Osteocyte (in vitro differentiated cells): ENCODE measurements around the gene NIN. TPM values are rescaled to one million over a fixed set of nuclear protein-coding genes. Genes with fewer than 3 reads are reported as not detected.

Source experiments
- DNase-seq: peaks from one replicate; pipeline ENCODE4 v3.0.0; 2021; ENCODE audit warnings: mixed read lengths; ENCODE audit not compliant: unreplicated experiment; ENCODE audit errors: extremely low spot score
- H3K27ac Mint-ChIP-seq: one replicate; pipeline ENCODE4 v1.8.0; 2021; ENCODE audit warnings: mild to moderate bottlenecking, mixed read lengths; ENCODE audit not compliant: unreplicated experiment
- H3K27me3 Mint-ChIP-seq: one replicate; pipeline ENCODE4 v1.8.0; 2021; ENCODE audit warnings: mixed read lengths; ENCODE audit not compliant: unreplicated experiment
- H3K36me3 Mint-ChIP-seq: one replicate; pipeline ENCODE4 v1.8.0; 2021; ENCODE audit warnings: mixed read lengths; ENCODE audit not compliant: unreplicated experiment
- H3K4me1 Mint-ChIP-seq: one replicate; pipeline ENCODE4 v1.8.0; 2021; ENCODE audit warnings: mixed read lengths; ENCODE audit not compliant: unreplicated experiment
- H3K4me3 Mint-ChIP-seq: one replicate; pipeline ENCODE4 v1.8.0; 2021; ENCODE audit warnings: mild to moderate bottlenecking, moderate library complexity, mixed read lengths; ENCODE audit not compliant: unreplicated experiment
- H3K9me3 Mint-ChIP-seq: one replicate; pipeline ENCODE4 v1.8.0; 2021; ENCODE audit warnings: mixed read lengths; ENCODE audit not compliant: unreplicated experiment
- long read RNA-seq: library from polyadenylated mRNA; unstranded; transcript quantifications from one replicate; pipeline ENCODE4 v2.0.0, GENCODE V29; 2021
- total RNA-seq: library from RNA; stranded (reverse); gene quantifications from 2 replicates; pipeline ENCODE4 v1.2.1, GENCODE V29; 2021
- TF ChIP-seq, protein P1 (sequence below): fragments of 200-600 bp; sonication (generic); IDR thresholded peaks from 2 replicates; pipeline ENCODE4 v1.5.0; 2021; ENCODE audit warnings: antibody characterized with exemption, mild to moderate bottlenecking, moderate library complexity

Gene NIN
- total RNA-seq: 46.3 and 50.2 TPM in 2 replicates
- long read RNA-seq, partial matches to known transcripts: 16 of 23 reads
- long read RNA-seq, other reads (novel, unspliced or antisense): 7 of 23 reads

DNA sequence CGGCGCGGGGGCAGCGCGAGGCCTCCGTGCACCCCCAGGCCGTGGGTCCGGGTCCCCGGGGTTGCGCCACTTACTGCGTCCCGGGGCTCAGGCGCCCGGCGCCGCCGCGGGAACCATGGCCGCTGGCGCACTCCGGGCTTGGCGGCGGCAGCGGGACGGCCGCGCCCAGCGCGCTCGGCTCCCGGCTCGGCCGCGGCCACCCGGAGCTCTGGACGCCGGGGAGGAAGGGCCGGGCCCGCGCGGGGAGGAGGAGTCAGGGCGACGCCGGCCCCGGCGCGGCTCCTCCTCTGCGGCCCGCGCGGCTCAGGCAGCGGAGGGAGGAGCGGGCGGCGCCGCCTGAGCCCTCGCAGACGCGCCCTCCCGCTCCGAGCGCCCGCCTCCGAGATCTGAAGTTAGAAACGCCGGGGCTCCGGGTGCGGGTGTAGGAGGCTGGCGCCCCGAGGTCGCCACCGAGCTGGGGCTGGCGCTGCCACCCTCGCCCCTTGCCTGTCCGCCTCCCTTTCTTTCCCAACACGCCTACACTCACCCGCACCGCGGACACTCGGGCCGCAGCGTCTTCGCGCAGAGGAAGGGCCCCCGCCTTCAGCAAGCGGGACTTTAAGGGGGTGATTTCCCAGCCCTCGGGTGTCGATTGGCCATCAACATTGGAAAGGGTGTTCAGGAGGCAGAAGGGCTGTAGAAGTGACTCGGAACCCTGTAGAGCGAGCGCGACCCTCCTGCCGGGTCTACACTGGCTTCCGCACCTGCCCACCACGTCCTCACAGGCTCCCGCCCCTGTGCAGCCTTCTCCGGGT is at the start of gene NIN:
NIN (minus strand) TSS at position 231 of the 794 bp plus-strand sequence. CDS start 9,106 bp downstream, outside the sequence.
- TF ChIP-seq, protein P1, sequence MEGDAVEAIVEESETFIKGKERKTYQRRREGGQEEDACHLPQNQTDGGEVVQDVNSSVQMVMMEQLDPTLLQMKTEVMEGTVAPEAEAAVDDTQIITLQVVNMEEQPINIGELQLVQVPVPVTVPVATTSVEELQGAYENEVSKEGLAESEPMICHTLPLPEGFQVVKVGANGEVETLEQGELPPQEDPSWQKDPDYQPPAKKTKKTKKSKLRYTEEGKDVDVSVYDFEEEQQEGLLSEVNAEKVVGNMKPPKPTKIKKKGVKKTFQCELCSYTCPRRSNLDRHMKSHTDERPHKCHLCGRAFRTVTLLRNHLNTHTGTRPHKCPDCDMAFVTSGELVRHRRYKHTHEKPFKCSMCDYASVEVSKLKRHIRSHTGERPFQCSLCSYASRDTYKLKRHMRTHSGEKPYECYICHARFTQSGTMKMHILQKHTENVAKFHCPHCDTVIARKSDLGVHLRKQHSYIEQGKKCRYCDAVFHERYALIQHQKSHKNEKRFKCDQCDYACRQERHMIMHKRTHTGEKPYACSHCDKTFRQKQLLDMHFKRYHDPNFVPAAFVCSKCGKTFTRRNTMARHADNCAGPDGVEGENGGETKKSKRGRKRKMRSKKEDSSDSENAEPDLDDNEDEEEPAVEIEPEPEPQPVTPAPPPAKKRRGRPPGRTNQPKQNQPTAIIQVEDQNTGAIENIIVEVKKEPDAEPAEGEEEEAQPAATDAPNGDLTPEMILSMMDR: no peak
- no peaks in the 10 kb centered on the region for H3K27me3 Mint-ChIP-seq

GRCh38 chr14:50875359-50876070 is 44.6 kb upstream of the NIN start:
- Mint-ChIP-seq H3K4me3 (no peak overlapping the region), H3K27ac (no peak overlapping the region), H3K27me3 (peaks cover 67% of the 10 kb centered on the region), H3K9me3 (peaks cover 3% of the 10 kb centered on the region), H3K36me3 (peaks cover 3% of the 10 kb centered on the region), H3K4me1 (peaks cover 23% of the 10 kb centered on the region)
- DNase-seq: no peak
- TF ChIP-seq, protein P1: no peak

More for the DNA sequence above, at the start of gene NIN:
- peaks cover 2% of the 10 kb centered on the region for H3K36me3 Mint-ChIP-seq
- H3K9me3 Mint-ChIP-seq: no peaks in the 10 kb centered on the region
- DNase-seq: peak; percentile 91
- peak within 1 kb of the TSS; percentile 86 for H3K27ac Mint-ChIP-seq
- H3K4me1 Mint-ChIP-seq: peaks cover 28% of the 10 kb centered on the region
- H3K4me3 Mint-ChIP-seq: peak within 1 kb of the TSS; percentile 93

GRCh38 chr14:50874757-50875156 is 43.8 kb upstream of the NIN start:
- H3K4me3 Mint-ChIP-seq: no peak overlapping the region
- H3K9me3 Mint-ChIP-seq: peaks cover 3% of the 10 kb centered on the region
- no peak for DNase-seq
- no peak overlapping the region for H3K27ac Mint-ChIP-seq
- H3K4me1 Mint-ChIP-seq: peaks cover 20% of the 10 kb centered on the region
- peaks cover 3% of the 10 kb centered on the region for H3K36me3 Mint-ChIP-seq
- TF ChIP-seq, protein P1: no peak
- H3K27me3 Mint-ChIP-seq: peaks cover 66% of the 10 kb centered on the region

DNA sequence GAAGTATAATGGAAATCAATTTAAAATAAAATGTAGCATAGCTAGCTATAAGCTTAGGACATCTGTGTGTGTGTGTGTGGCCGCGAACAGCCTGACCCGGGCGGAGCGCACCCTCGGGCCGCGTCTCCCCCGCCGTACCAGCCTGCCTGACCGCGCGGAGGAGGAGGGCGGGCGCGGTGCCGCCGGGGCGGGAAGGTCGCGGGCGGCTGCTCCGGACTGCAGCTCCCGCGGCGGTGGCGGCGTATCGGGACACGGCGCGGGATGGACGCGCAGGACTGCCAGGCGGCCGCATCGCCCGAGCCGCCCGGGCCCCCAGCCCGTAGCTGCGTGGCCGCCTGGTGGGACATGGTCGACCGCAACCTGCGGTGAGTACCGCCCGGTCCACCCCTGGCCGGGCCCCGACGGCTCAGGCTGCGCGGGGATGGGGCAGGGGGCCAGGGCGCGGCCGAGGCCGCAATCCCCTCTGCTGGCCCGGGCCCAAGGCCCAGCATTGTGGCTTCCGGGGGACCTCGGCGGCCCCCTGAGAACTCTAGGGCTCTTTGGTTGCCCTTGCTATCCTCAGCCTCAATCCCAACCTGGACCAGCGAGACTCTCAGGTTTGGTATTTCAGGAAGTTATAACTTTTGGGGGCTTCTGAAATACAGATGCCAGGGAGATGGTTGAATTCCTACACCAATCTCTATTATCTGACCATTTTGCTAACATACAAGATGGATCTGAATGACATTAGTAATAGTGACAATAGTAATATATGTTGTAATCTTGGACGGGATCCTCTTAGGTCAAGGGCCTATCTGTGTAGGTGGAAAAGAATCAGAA is 41.2 kb upstream of the NIN start, which contains the start of gene ABHD12B:
ABHD12B (plus strand) TSS at position 140 of the 819 bp plus-strand sequence; CDS start at position 262, 122 bp downstream.
- H3K9me3 Mint-ChIP-seq: no peaks in the 10 kb centered on the region
- peaks cover 3% of the 10 kb centered on the region for H3K36me3 Mint-ChIP-seq
- H3K4me1 Mint-ChIP-seq: peaks cover 20% of the 10 kb centered on the region
- no peak within 1 kb of the TSS for H3K27ac Mint-ChIP-seq
- TF ChIP-seq, protein P1: no peak
- H3K4me3 Mint-ChIP-seq: peak within 1 kb of the TSS; percentile 12
- no peak for DNase-seq
- H3K27me3 Mint-ChIP-seq: peaks cover 55% of the 10 kb centered on the region
